LNCAP (cell line): ENCODE results near the gene CAPZA1.

Experiments
- CTCF ChIP-seq: fragments of 450-650 bp; IDR thresholded peaks from 2 replicates; pipeline ENCODE4 v1.5.1; 2017; ENCODE audit warnings: mild to moderate bottlenecking

CAPZA1 gene

GRCh38 chr1:112711041-112711440 lies 91.4 kb downstream of the CAPZA1 start:
- TF ChIP-seq CTCF = no peak

GRCh38 chr1:112711670-112712069 lies 92.0 kb downstream of the CAPZA1 start:
- no peak for TF ChIP-seq CTCF

- TF ChIP-seq CTCF = no peak
Measured at GRCh38 chr1:112712191-112712590, 92.6 kb downstream of the CAPZA1 start.

GRCh38 chr1:112712701-112713128 lies 93.1 kb downstream of the CAPZA1 start:
- TF ChIP-seq CTCF = no peak

- no peak for TF ChIP-seq CTCF
Measured at GRCh38 chr1:112713466-112714312, 94.1 kb downstream of the CAPZA1 start.

GRCh38 chr1:112714313-112715263 lies 95.0 kb downstream of the CAPZA1 start:
- peak; percentile 24; the same call in 1 of the 2 replicates for TF ChIP-seq CTCF

- TF ChIP-seq CTCF = no peak
Measured at GRCh38 chr1:112715264-112716053, 95.8 kb downstream of the CAPZA1 start, which contains the start of gene PPM1J. TSS of gene PPM1J (minus strand) at chr1:112715332. CDS start at chr1:112715301, 31 bp downstream.
